Measurements from ENCODE around the gene CTIF.

The CTIF gene

GRCh38 chr18:48888773-48889080, 349.9 kb downstream of the CTIF start:
- DNase-seq: no peak
- Histone ChIP-seq H3K27ac (ENCODE audit: insufficient read depth in 1 of 2, low read depth in 1 of 2, low read length in 2 of 2, poor library complexity in 1 of 2, severe bottlenecking in 2 of 2) (no peak overlapping the region), H3K4me3 (ENCODE audit: control insufficient read depth in 1 of 7, extremely low read depth in 1 of 7, insufficient read depth in 4 of 7, low read depth in 2 of 7, low read length in 6 of 7) (no peak overlapping the region), H3K27me3 (replicated peaks in 2 of 5; ENCODE audit: control insufficient read depth in 4 of 5, insufficient read depth in 5 of 5, low read length in 4 of 5) (no peaks in the 10 kb centered on the region), H3K9me3 (ENCODE audit: control extremely low read depth in 1 of 5, control insufficient read depth in 4 of 5, insufficient read depth in 2 of 5, low read depth in 1 of 5, low read length in 4 of 5) (no peaks in the 10 kb centered on the region), H3K4me1 (ENCODE audit: control extremely low read depth in 1 of 4, control insufficient read depth in 4 of 4, insufficient read depth in 4 of 4, low read length in 3 of 4) (peaks cover 0 to 6% (median 0%) of the 10 kb centered on the region in 4 experiments), H3K36me3 (ENCODE audit: control insufficient read depth in 4 of 4, insufficient read depth in 4 of 4, low read length in 3 of 4) (no peaks in the 10 kb centered on the region)
- ChIA-PET POLR2A (no interaction called here), CTCF (no interaction called here)
- WGBS (ENCODE audit: insufficient coverage): 90% methylated on average over 3 of the region's 5 CpGs

GRCh38 chr18:48889115-48889941, 350.5 kb downstream of the CTIF start:
- ChIA-PET CTCF (no interaction called here), POLR2A (no interaction called here)
- no peaks in the 10 kb centered on the region for H3K27me3 ChIP-seq (replicated peaks in 2 of 5; ENCODE audit: control insufficient read depth in 4 of 5, insufficient read depth in 5 of 5, low read length in 4 of 5)
- H3K9me3 ChIP-seq (ENCODE audit: control extremely low read depth in 1 of 5, control insufficient read depth in 4 of 5, insufficient read depth in 2 of 5, low read depth in 1 of 5, low read length in 4 of 5): no peaks in the 10 kb centered on the region
- H3K4me3 ChIP-seq (ENCODE audit: control insufficient read depth in 1 of 7, extremely low read depth in 1 of 7, insufficient read depth in 4 of 7, low read depth in 2 of 7, low read length in 6 of 7): no peak overlapping the region
- 98% methylated on average over 11 of the region's 18 CpGs for WGBS (ENCODE audit: insufficient coverage)
- no peak for DNase-seq
- no peak overlapping the region for H3K27ac ChIP-seq (ENCODE audit: insufficient read depth in 1 of 2, low read depth in 1 of 2, low read length in 2 of 2, poor library complexity in 1 of 2, severe bottlenecking in 2 of 2)
- no peaks in the 10 kb centered on the region for H3K36me3 ChIP-seq (ENCODE audit: control insufficient read depth in 4 of 4, insufficient read depth in 4 of 4, low read length in 3 of 4)
- peaks cover 0 to 3% (median 0%) of the 10 kb centered on the region in 4 experiments for H3K4me1 ChIP-seq (ENCODE audit: control extremely low read depth in 1 of 4, control insufficient read depth in 4 of 4, insufficient read depth in 4 of 4, low read length in 3 of 4)

GRCh38 chr18:48889981-48890762, 351.3 kb downstream of the CTIF start:
- Histone ChIP-seq H3K4me3 (ENCODE audit: control insufficient read depth in 1 of 7, extremely low read depth in 1 of 7, insufficient read depth in 4 of 7, low read depth in 2 of 7, low read length in 6 of 7) (no peak overlapping the region), H3K27ac (ENCODE audit: insufficient read depth in 1 of 2, low read depth in 1 of 2, low read length in 2 of 2, poor library complexity in 1 of 2, severe bottlenecking in 2 of 2) (no peak overlapping the region), H3K27me3 (replicated peaks in 2 of 5; ENCODE audit: control insufficient read depth in 4 of 5, insufficient read depth in 5 of 5, low read length in 4 of 5) (no peaks in the 10 kb centered on the region), H3K4me1 (ENCODE audit: control extremely low read depth in 1 of 4, control insufficient read depth in 4 of 4, insufficient read depth in 4 of 4, low read length in 3 of 4) (no peaks in the 10 kb centered on the region), H3K36me3 (ENCODE audit: control insufficient read depth in 4 of 4, insufficient read depth in 4 of 4, low read length in 3 of 4) (no peaks in the 10 kb centered on the region), H3K9me3 (ENCODE audit: control extremely low read depth in 1 of 5, control insufficient read depth in 4 of 5, insufficient read depth in 2 of 5, low read depth in 1 of 5, low read length in 4 of 5) (no peaks in the 10 kb centered on the region)
- ChIA-PET POLR2A (no interaction called here), CTCF (interaction anchor here (0.6 to 1.5 kb wide), 3 partner anchors 16 to 116 kb away, joined by 3 read pairs; no protein-coding TSS in a partner anchor)
- DNase-seq: no peak
- 95% methylated on average over 12 of the region's 13 CpGs for WGBS (ENCODE audit: insufficient coverage)

- CTCF ChIA-PET: interaction anchor here (0.6 to 1.5 kb wide), 4 partner anchors 17 to 88 kb away, joined by 3 read pairs; no protein-coding TSS in a partner anchor
These were observed 352.9 kb downstream of the CTIF start for GRCh38 chr18:48891721-48892120.

GRCh38 chr18:48892146-48892855, 353.5 kb downstream of the CTIF start:
- Histone ChIP-seq H3K4me1 (ENCODE audit: control extremely low read depth in 1 of 4, control insufficient read depth in 4 of 4, insufficient read depth in 4 of 4, low read length in 3 of 4) (peaks cover 0 to 15% (median 14%) of the 10 kb centered on the region in 4 experiments), H3K27ac (ENCODE audit: insufficient read depth in 1 of 2, low read depth in 1 of 2, low read length in 2 of 2, poor library complexity in 1 of 2, severe bottlenecking in 2 of 2) (no peak overlapping the region), H3K36me3 (ENCODE audit: control insufficient read depth in 4 of 4, insufficient read depth in 4 of 4, low read length in 3 of 4) (no peaks in the 10 kb centered on the region), H3K4me3 (ENCODE audit: control insufficient read depth in 1 of 7, extremely low read depth in 1 of 7, insufficient read depth in 4 of 7, low read depth in 2 of 7, low read length in 6 of 7) (no peak overlapping the region), H3K27me3 (replicated peaks in 2 of 5; ENCODE audit: control insufficient read depth in 4 of 5, insufficient read depth in 5 of 5, low read length in 4 of 5) (no peaks in the 10 kb centered on the region), H3K9me3 (ENCODE audit: control extremely low read depth in 1 of 5, control insufficient read depth in 4 of 5, insufficient read depth in 2 of 5, low read depth in 1 of 5, low read length in 4 of 5) (no peaks in the 10 kb centered on the region)
- POLR2A ChIA-PET: interaction anchor here (0.9 kb wide), 1 partner anchor 12 kb away, joined by 3 read pairs; no protein-coding TSS in a partner anchor
- no peak for DNase-seq
- WGBS (ENCODE audit: insufficient coverage): over 99% methylated on average over 18 of the region's 22 CpGs
- CTCF ChIA-PET: interaction anchor here (1.3 to 1.5 kb wide), 2 partner anchors 18 to 89 kb away, joined by 3 read pairs; no protein-coding TSS in a partner anchor

More at GRCh38 chr18:48891721-48892120, 352.9 kb downstream of the CTIF start:
- Histone ChIP-seq H3K27me3 (replicated peaks in 2 of 5; ENCODE audit: control insufficient read depth in 4 of 5, insufficient read depth in 5 of 5, low read length in 4 of 5) (no peaks in the 10 kb centered on the region), H3K27ac (ENCODE audit: insufficient read depth in 1 of 2, low read depth in 1 of 2, low read length in 2 of 2, poor library complexity in 1 of 2, severe bottlenecking in 2 of 2) (no peak overlapping the region), H3K36me3 (ENCODE audit: control insufficient read depth in 4 of 4, insufficient read depth in 4 of 4, low read length in 3 of 4) (no peaks in the 10 kb centered on the region), H3K4me3 (ENCODE audit: control insufficient read depth in 1 of 7, extremely low read depth in 1 of 7, insufficient read depth in 4 of 7, low read depth in 2 of 7, low read length in 6 of 7) (no peak overlapping the region), H3K4me1 (ENCODE audit: control extremely low read depth in 1 of 4, control insufficient read depth in 4 of 4, insufficient read depth in 4 of 4, low read length in 3 of 4) (peaks cover 0 to 9% (median 8%) of the 10 kb centered on the region in 4 experiments), H3K9me3 (ENCODE audit: control extremely low read depth in 1 of 5, control insufficient read depth in 4 of 5, insufficient read depth in 2 of 5, low read depth in 1 of 5, low read length in 4 of 5) (no peaks in the 10 kb centered on the region)
- 95% methylated on average over 3 of the region's 4 CpGs for WGBS (ENCODE audit: insufficient coverage)
- DNase-seq: no peak
- POLR2A ChIA-PET: interaction anchor here (0.9 kb wide), 1 partner anchor 11 kb away, joined by 3 read pairs; no protein-coding TSS in a partner anchor

- ChIA-PET CTCF (interaction anchor here (0.9 to 1.8 kb wide), 3 partner anchors 11 to 29 kb away, joined by 3 to 4 read pairs (median 3); no protein-coding TSS in a partner anchor), POLR2A (interaction anchor here (0.5 kb wide), 1 partner anchor 60 kb away, joined by 3 read pairs; no protein-coding TSS in a partner anchor)
- 88% methylated on average over 8 of the region's 14 CpGs for WGBS (ENCODE audit: insufficient coverage)
- H3K27me3 ChIP-seq (replicated peaks in 2 of 5; ENCODE audit: control insufficient read depth in 4 of 5, insufficient read depth in 5 of 5, low read length in 4 of 5): no peaks in the 10 kb centered on the region
- H3K27ac ChIP-seq (ENCODE audit: insufficient read depth in 1 of 2, low read depth in 1 of 2, low read length in 2 of 2, poor library complexity in 1 of 2, severe bottlenecking in 2 of 2): no peak overlapping the region
- H3K4me1 ChIP-seq (ENCODE audit: control extremely low read depth in 1 of 4, control insufficient read depth in 4 of 4, insufficient read depth in 4 of 4, low read length in 3 of 4): peaks cover 0 to 20% (median 18%) of the 10 kb centered on the region in 4 experiments
- DNase-seq: no peak
- no peaks in the 10 kb centered on the region for H3K9me3 ChIP-seq (ENCODE audit: control extremely low read depth in 1 of 5, control insufficient read depth in 4 of 5, insufficient read depth in 2 of 5, low read depth in 1 of 5, low read length in 4 of 5)
- no peak overlapping the region for H3K4me3 ChIP-seq (ENCODE audit: control insufficient read depth in 1 of 7, extremely low read depth in 1 of 7, insufficient read depth in 4 of 7, low read depth in 2 of 7, low read length in 6 of 7)
- H3K36me3 ChIP-seq (ENCODE audit: control insufficient read depth in 4 of 4, insufficient read depth in 4 of 4, low read length in 3 of 4): no peaks in the 10 kb centered on the region
These were observed 354.3 kb downstream of the CTIF start for GRCh38 chr18:48893061-48893607.
